BJ (cell line): ENCODE measurements around the gene NECAB3. TPM values are rescaled to one million over a fixed set of nuclear protein-coding genes. Genes with fewer than 3 reads are reported as not detected.

Experiments
- CTCF ChIA-PET: fragments of 350-600 bp; formaldehyde crosslinking; extraction: SDS; loops from one replicate; lab custom pipeline; 2021; ENCODE audit warnings: antibody characterized with exemption, inconsistent platforms; lab: Yijun Ruan, JAX
- POLR2A ChIA-PET: fragments of 300-600 bp; sonication (Branson Sonifier 250); formaldehyde crosslinking; extraction: SDS; loops from one replicate; lab custom pipeline; 2021; ENCODE audit warnings: antibody characterized with exemption; lab: Charles Lee
- DNase-seq: peaks from one replicate; pipeline ENCODE4 v3.0.0-alpha.2; 2011; ENCODE audit warnings: low read depth
- H3K27me3 ChIP-seq: 2 replicates; pipeline ENCODE4 v1.6.0; 2011; ENCODE audit warnings: low read length; ENCODE audit not compliant: control insufficient read depth, insufficient read depth
- H3K36me3 ChIP-seq: 2 replicates; pipeline ENCODE4 v1.5.1; 2011; ENCODE audit warnings: low read length; ENCODE audit not compliant: control insufficient read depth, insufficient read depth
- H3K4me3 ChIP-seq: 2 replicates; pipeline ENCODE4 v1.5.1; 2011; ENCODE audit warnings: low read depth, mild to moderate bottlenecking, control low read depth, low read length
- CTCF ChIP-seq: IDR thresholded peaks from 2 replicates; pipeline ENCODE4 v1.5.1; 2011; ENCODE audit warnings: low read depth, mild to moderate bottlenecking, control low read depth, inconsistent platforms, low read length, moderate library complexity; ENCODE audit not compliant: insufficient read depth
- polyA plus RNA-seq: library from polyadenylated mRNA; depleted of rRNA; stranded (reverse); fragments of >200 nt; gene quantifications from 2 replicates; pipeline ENCODE4 v1.2.3, GENCODE V29; 2011

NECAB3 gene
- polyA plus RNA-seq, 1 experiment: 20.2 TPM

- CTCF ChIA-PET: interaction anchor here (1.4 kb wide), 1 partner anchor 23 kb away, joined by 4 read pairs; no protein-coding TSS in a partner anchor
- Histone ChIP-seq H3K36me3 (peaks cover 8% of the 10 kb centered on the region; the same call in 1 of the 2 replicates), H3K27me3 (no peaks in the 10 kb centered on the region), H3K4me3 (no peak overlapping the region)
- no peak for DNase-seq
- POLR2A ChIA-PET: no interaction called here
- no peak for TF ChIP-seq CTCF
These were observed 43.7 kb downstream of the NECAB3 start for GRCh38 chr20:33630507-33630906.

- POLR2A ChIA-PET: no interaction called here
- Histone ChIP-seq H3K4me3 (no peak overlapping the region), H3K27me3 (no peaks in the 10 kb centered on the region), H3K36me3 (peaks cover 8% of the 10 kb centered on the region; the same call in 1 of the 2 replicates)
- TF ChIP-seq CTCF: no peak
- DNase-seq: no peak
- CTCF ChIA-PET: no interaction called here
These were observed 44.2 kb downstream of the NECAB3 start for GRCh38 chr20:33629979-33630378.

GRCh38 chr20:33629533-33629932 is 44.7 kb downstream of the NECAB3 start:
- ChIA-PET CTCF (no interaction called here), POLR2A (no interaction called here)
- no peak for DNase-seq
- Histone ChIP-seq H3K36me3 (peaks cover 8% of the 10 kb centered on the region; the same call in 1 of the 2 replicates), H3K4me3 (no peak overlapping the region), H3K27me3 (no peaks in the 10 kb centered on the region)
- TF ChIP-seq CTCF: no peak

GRCh38 chr20:33627577-33628216 is 46.5 kb downstream of the NECAB3 start:
- Histone ChIP-seq H3K4me3 (no peak overlapping the region), H3K27me3 (no peaks in the 10 kb centered on the region), H3K36me3 (peaks cover 10% of the 10 kb centered on the region)
- CTCF ChIA-PET: no interaction called here
- no peak for DNase-seq
- POLR2A ChIA-PET: no interaction called here
- no peak for TF ChIP-seq CTCF

- no peak for TF ChIP-seq CTCF
- H3K36me3 ChIP-seq: peaks cover 8% of the 10 kb centered on the region
- ChIA-PET CTCF (interaction anchor here (0.6 to 1.2 kb wide), 4 partner anchors 16 to 860 kb away, joined by 3 read pairs; no protein-coding TSS in a partner anchor), POLR2A (no interaction called here)
- no peak for DNase-seq
- H3K27me3 ChIP-seq: no peaks in the 10 kb centered on the region
- no peak overlapping the region for H3K4me3 ChIP-seq
These were observed 48.0 kb downstream of the NECAB3 start for GRCh38 chr20:33626190-33626589.
